ENCODE data around the gene OR10R2.

Gene OR10R2

GRCh38 chr1:158457246-158457645 is 14.8 kb upstream of the OR10R2 start:
- no peak for DNase-seq (ENCODE audit: low read depth)
- no peak for TF ChIP-seq CTCF (IDR thresholded peaks at IDR 0.05; ENCODE audit: low read depth, low read length, missing control alignments)
- no peak overlapping the region for H3K4me3 ChIP-seq (ENCODE audit: low read depth, low read length)

GRCh38 chr1:158458263-158458662 is 13.8 kb upstream of the OR10R2 start:
- DNase-seq (ENCODE audit: low read depth) = no peak

GRCh38 chr1:158461534-158461933 is 10.5 kb upstream of the OR10R2 start, which contains the start of gene OR10K1:
Gene OR10K1, plus strand, starts transcription at chr1:158461834. Its CDS starts 3,728 bp downstream, at chr1:158465562.
- DNase-seq (ENCODE audit: low read depth) = no peak
- no peak for TF ChIP-seq CTCF (IDR thresholded peaks at IDR 0.05; ENCODE audit: low read depth, low read length, missing control alignments)

More at GRCh38 chr1:158458263-158458662, 13.8 kb upstream of the OR10R2 start:
- TF ChIP-seq CTCF (IDR thresholded peaks at IDR 0.05; ENCODE audit: low read depth, low read length, missing control alignments) = no peak
- no peak overlapping the region for H3K4me3 ChIP-seq (ENCODE audit: low read depth, low read length)

GRCh38 chr1:158485455-158485854 is 13.4 kb downstream of the OR10R2 start:
- no peak overlapping the region for H3K4me3 ChIP-seq (ENCODE audit: low read depth, low read length)
- DNase-seq (ENCODE audit: low read depth) = no peak
- no peak for TF ChIP-seq CTCF (IDR thresholded peaks at IDR 0.05; ENCODE audit: low read depth, low read length, missing control alignments)

More at GRCh38 chr1:158461534-158461933, 10.5 kb upstream of the OR10R2 start, which contains the start of gene OR10K1:
- no peak within 1 kb of the TSS for H3K4me3 ChIP-seq (ENCODE audit: low read depth, low read length)

- no peak overlapping the region for H3K4me3 ChIP-seq (ENCODE audit: low read depth, low read length)
- TF ChIP-seq CTCF (IDR thresholded peaks at IDR 0.05; ENCODE audit: low read depth, low read length, missing control alignments) = no peak
- no peak for DNase-seq (ENCODE audit: low read depth)
Observed at GRCh38 chr1:158491316-158491715, 19.3 kb downstream of the OR10R2 start.

GRCh38 chr1:158493054-158493453 is 21.0 kb downstream of the OR10R2 start:
- no peak overlapping the region for H3K4me3 ChIP-seq (ENCODE audit: low read depth, low read length)
- no peak for TF ChIP-seq CTCF (IDR thresholded peaks at IDR 0.05; ENCODE audit: low read depth, low read length, missing control alignments)
- DNase-seq (ENCODE audit: low read depth) = no peak

- no peak overlapping the region for H3K4me3 ChIP-seq (ENCODE audit: low read depth, low read length)
- no peak for DNase-seq (ENCODE audit: low read depth)
- TF ChIP-seq CTCF (IDR thresholded peaks at IDR 0.05; ENCODE audit: low read depth, low read length, missing control alignments) = no peak
Observed at GRCh38 chr1:158494796-158495195, 22.8 kb downstream of the OR10R2 start.
